Measurements from ENCODE around the gene MDFI.

- TF ChIP-seq POLR2A (IDR thresholded peaks at IDR 0.05; ENCODE audit: low read length) (no peak), GATA1 (IDR thresholded peaks at IDR 0.05; ENCODE audit: low read depth, low read length) (no peak)
Observed at GRCh38 chr6:41593839-41594238, 44.4 kb upstream of the MDFI start.
